Calu3 (cell line): Measurements from ENCODE around the gene CRTC1. TPM values are rescaled to one million over a fixed set of nuclear protein-coding genes. Genes with fewer than 3 reads are reported as not detected.

Source experiments
- BruUV-seq: library from RNA; stranded (reverse); fragments of 400-500 nt; replicated peaks from 2 replicates; lab custom pipeline; 2021; lab: Mats Ljungman, UMichigan
- CTCF ChIA-PET: fragments of 300-600 bp; sonication (Branson Sonifier 250); formaldehyde crosslinking; loops from one replicate; lab custom pipeline; 2022; ENCODE audit warnings: antibody characterized with exemption; lab: Charles Lee
- DNase-seq: peaks from one replicate; pipeline ENCODE4 v3.0.0; 2022
- H3K27ac Mint-ChIP-seq: one replicate; pipeline ENCODE4 v1.8.0; 2022; ENCODE audit warnings: mixed read lengths; ENCODE audit not compliant: unreplicated experiment
- H3K27me3 Mint-ChIP-seq: one replicate; pipeline ENCODE4 v1.8.0; 2022; ENCODE audit warnings: mixed read lengths; ENCODE audit not compliant: unreplicated experiment
- H3K36me3 Mint-ChIP-seq: one replicate; pipeline ENCODE4 v1.8.0; 2022; ENCODE audit warnings: mild to moderate bottlenecking, moderate library complexity, mixed read lengths; ENCODE audit not compliant: insufficient read depth, unreplicated experiment
- H3K4me1 Mint-ChIP-seq: one replicate; pipeline ENCODE4 v1.8.0; 2022; ENCODE audit warnings: mild to moderate bottlenecking, low read depth, mixed read lengths; ENCODE audit not compliant: unreplicated experiment
- H3K4me3 Mint-ChIP-seq: one replicate; pipeline ENCODE4 v1.8.0; 2022; ENCODE audit warnings: mild to moderate bottlenecking, low read depth, moderate library complexity, mixed read lengths; ENCODE audit not compliant: unreplicated experiment
- H3K9me3 Mint-ChIP-seq: one replicate; pipeline ENCODE4 v1.8.0; 2022; ENCODE audit warnings: low read depth, mixed read lengths; ENCODE audit not compliant: unreplicated experiment
- intact Hi-C: fragments of 100-400 bp; cut with micrococcal nuclease; formaldehyde crosslinking; loops from one replicate; pipeline ENCODE4 v1.10.0; 2022; ENCODE audit not compliant: unreplicated experiment
- total RNA-seq: library from RNA; stranded (reverse); gene quantifications from 2 replicates; pipeline ENCODE4 v1.2.3, GENCODE V29; 2022
- TF ChIP-seq, protein P1 (sequence below): fragments of 200-600 bp; IDR thresholded peaks from one replicate; pipeline ENCODE4 v1.8.0; 2022; ENCODE audit warnings: antibody characterized with exemption; ENCODE audit not compliant: unreplicated experiment

The CRTC1 gene
- total RNA-seq, 1 experiment from 2014 or later, result 8.5 TPM

- TF ChIP-seq, protein P1, sequence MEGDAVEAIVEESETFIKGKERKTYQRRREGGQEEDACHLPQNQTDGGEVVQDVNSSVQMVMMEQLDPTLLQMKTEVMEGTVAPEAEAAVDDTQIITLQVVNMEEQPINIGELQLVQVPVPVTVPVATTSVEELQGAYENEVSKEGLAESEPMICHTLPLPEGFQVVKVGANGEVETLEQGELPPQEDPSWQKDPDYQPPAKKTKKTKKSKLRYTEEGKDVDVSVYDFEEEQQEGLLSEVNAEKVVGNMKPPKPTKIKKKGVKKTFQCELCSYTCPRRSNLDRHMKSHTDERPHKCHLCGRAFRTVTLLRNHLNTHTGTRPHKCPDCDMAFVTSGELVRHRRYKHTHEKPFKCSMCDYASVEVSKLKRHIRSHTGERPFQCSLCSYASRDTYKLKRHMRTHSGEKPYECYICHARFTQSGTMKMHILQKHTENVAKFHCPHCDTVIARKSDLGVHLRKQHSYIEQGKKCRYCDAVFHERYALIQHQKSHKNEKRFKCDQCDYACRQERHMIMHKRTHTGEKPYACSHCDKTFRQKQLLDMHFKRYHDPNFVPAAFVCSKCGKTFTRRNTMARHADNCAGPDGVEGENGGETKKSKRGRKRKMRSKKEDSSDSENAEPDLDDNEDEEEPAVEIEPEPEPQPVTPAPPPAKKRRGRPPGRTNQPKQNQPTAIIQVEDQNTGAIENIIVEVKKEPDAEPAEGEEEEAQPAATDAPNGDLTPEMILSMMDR, result no peak
- DNase-seq, result no peak
- H3K36me3 Mint-ChIP-seq, result no peaks in the 10 kb centered on the region
- no peak overlapping the region for H3K4me3 Mint-ChIP-seq
- peaks cover 65% of the 10 kb centered on the region for H3K27me3 Mint-ChIP-seq
- intact Hi-C loops, result no loop called here
- no TSS peak for BruUV-seq
- peaks cover 18% of the 10 kb centered on the region for H3K4me1 Mint-ChIP-seq
- CTCF ChIA-PET, result no interaction called here
- H3K9me3 Mint-ChIP-seq, result no peaks in the 10 kb centered on the region
- H3K27ac Mint-ChIP-seq, result no peak overlapping the region
Observed at GRCh38 chr19:18792661-18793060, 109.2 kb downstream of the CRTC1 start.

DNA sequence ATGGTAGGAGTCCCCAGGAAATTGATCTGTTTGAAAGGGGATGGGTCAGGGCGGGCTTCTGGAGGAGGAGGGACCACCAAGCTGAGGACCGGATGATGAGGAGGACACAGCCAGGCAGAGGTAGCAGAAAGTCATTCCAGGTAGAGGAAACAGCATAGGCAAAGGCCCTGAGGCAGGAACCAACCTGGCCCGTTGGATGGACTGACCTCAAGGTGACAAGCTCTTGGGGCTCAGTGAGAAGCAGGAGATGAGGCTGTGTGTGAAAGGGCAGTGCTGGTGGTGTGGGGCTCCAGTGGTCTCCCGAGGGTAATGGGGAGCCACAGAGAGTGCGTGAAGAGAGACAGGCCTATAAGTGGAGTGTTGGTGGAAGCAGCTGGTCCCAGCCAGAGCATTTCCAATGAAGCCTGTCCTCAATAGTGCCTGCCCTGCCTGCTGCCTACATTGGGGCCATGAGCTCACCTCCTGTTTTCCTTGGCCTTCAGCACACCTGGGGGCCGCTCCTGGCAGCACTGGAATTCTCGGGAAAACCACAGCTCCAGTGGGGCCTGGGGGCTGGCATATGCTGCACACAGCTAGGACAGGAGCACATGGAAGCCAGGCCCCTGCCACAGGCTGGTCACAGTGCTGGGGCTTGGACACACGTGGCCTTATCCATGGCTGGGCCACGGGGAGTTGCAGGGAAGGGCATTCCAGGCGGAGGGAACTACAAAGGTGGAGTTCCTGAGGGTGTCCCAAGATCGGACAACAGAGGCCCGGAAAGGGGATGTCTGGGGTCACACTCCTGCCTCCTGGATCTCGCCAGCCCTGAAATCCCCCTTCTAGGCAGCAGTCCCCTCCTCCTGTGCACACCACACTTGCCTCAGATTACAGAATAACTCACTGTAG lies 109.9 kb downstream of the CRTC1 start:
- intact Hi-C loops, result no loop called here
- CTCF ChIA-PET, result no interaction called here
- no peak for DNase-seq
- Mint-ChIP-seq H3K27ac (no peak overlapping the region), H3K36me3 (no peaks in the 10 kb centered on the region), H3K4me1 (peaks cover 18% of the 10 kb centered on the region), H3K27me3 (peaks cover 58% of the 10 kb centered on the region), H3K9me3 (no peaks in the 10 kb centered on the region), H3K4me3 (no peak overlapping the region)
- TF ChIP-seq, protein P1, result no peak
- no TSS peak for BruUV-seq

- intact Hi-C loops, result no loop called here
- H3K27me3 Mint-ChIP-seq, result peaks cover 52% of the 10 kb centered on the region
- CTCF ChIA-PET, result no interaction called here
Observed at GRCh38 chr19:18794029-18794313, 110.5 kb downstream of the CRTC1 start.

DNA sequence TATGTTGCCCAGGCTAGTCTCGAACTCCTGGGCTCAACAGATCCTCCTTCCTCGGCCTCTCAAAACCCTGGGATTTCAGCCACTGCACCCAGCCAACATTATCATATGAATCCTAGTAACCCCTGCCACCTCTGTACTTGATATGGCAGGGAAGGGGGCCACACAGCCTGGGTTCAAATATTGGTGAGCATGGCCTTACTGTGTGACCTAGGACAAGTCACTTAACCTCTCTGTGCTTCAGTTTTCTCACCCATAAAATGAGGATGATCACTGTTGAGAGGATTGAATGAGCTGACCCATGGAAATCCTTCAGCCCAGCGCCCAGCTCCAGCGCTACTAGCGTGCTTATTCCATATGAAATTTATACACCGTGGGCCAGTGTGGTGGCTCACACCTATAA lies 111.2 kb downstream of the CRTC1 start:
- Mint-ChIP-seq H3K4me3 (no peak overlapping the region), H3K27ac (no peak overlapping the region), H3K36me3 (no peaks in the 10 kb centered on the region), H3K27me3 (peaks cover 45% of the 10 kb centered on the region), H3K9me3 (no peaks in the 10 kb centered on the region), H3K4me1 (peaks cover 10% of the 10 kb centered on the region)
- CTCF ChIA-PET, result no interaction called here
- intact Hi-C loops, result no loop called here
- DNase-seq, result no peak
- TF ChIP-seq, protein P1, result no peak
- BruUV-seq, result no TSS peak

More at GRCh38 chr19:18794029-18794313, 110.5 kb downstream of the CRTC1 start:
- no peak for DNase-seq
- Mint-ChIP-seq H3K4me1 (peaks cover 17% of the 10 kb centered on the region), H3K27ac (no peak overlapping the region), H3K9me3 (no peaks in the 10 kb centered on the region), H3K4me3 (no peak overlapping the region), H3K36me3 (no peaks in the 10 kb centered on the region)
- BruUV-seq, result no TSS peak
- TF ChIP-seq, protein P1, result no peak
